Astrocyte of the cerebellum (primary cell): ENCODE measurements around the gene KLHL13.

Experiments used
- DNase-seq: peaks from one replicate; pipeline ENCODE4 v3.0.0-alpha.2; 2011; ENCODE audit warnings: low read depth
- H3K4me3 ChIP-seq: 2 replicates; pipeline ENCODE4 v1.5.1; 2011; ENCODE audit warnings: mild to moderate bottlenecking, low read depth, low read length, moderate library complexity
- in situ Hi-C: cut with HindIII; loops from 2 replicates; pipeline ENCODE4 v1.10.0; 2017; ENCODE audit warnings: low sequenced_read_pairs
- TF ChIP-seq, protein P1 (sequence below): IDR thresholded peaks from 2 replicates; pipeline ENCODE4 v1.5.1; 2012; ENCODE audit warnings: low read length, low read depth, moderate library complexity, mild to moderate bottlenecking; ENCODE audit errors: missing control alignments

KLHL13 gene

GRCh38 chrX:118049713-118050112 is 66.9 kb downstream of the KLHL13 start:
- in situ Hi-C loops = no loop called here
- no peak overlapping the region for H3K4me3 ChIP-seq
- TF ChIP-seq, protein P1, sequence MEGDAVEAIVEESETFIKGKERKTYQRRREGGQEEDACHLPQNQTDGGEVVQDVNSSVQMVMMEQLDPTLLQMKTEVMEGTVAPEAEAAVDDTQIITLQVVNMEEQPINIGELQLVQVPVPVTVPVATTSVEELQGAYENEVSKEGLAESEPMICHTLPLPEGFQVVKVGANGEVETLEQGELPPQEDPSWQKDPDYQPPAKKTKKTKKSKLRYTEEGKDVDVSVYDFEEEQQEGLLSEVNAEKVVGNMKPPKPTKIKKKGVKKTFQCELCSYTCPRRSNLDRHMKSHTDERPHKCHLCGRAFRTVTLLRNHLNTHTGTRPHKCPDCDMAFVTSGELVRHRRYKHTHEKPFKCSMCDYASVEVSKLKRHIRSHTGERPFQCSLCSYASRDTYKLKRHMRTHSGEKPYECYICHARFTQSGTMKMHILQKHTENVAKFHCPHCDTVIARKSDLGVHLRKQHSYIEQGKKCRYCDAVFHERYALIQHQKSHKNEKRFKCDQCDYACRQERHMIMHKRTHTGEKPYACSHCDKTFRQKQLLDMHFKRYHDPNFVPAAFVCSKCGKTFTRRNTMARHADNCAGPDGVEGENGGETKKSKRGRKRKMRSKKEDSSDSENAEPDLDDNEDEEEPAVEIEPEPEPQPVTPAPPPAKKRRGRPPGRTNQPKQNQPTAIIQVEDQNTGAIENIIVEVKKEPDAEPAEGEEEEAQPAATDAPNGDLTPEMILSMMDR = no peak
- DNase-seq = no peak

DNA sequence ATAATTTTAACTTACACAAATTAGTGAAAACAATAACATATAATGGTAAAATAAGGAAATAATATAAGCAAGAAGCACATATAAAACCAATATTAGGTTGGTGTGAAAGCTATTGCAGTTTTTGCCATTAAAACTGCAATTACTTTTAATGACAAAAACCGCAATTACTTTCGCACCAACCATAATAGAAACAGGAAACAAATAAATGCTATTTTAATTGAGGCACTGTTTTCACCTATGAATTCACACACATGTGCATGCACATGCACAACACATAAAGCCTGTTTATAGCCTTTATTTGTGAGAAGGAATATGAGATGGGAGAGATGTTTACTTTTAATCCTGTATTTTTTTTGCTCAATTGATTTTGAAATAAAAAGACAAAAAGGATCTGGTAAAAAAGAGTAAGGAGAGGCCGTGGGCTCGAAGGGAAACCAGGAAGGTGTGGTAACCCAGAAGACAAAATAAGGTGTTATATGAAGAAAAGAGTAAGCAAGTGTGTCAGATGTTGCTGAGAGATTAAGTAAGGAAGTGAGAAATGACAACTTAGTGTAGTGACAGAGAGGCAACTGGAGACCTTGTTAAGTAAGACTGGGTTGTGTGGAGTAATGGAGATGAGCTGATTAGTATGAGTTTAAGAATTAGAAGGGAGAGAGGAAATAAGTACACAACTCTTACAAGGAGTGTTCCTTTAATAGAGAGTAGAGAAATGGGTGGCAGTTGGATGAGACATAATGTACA is 69.0 kb downstream of the KLHL13 start:
- DNase-seq = no peak
- TF ChIP-seq, protein P1 = no peak
- in situ Hi-C loops = no loop called here
- H3K4me3 ChIP-seq = no peak overlapping the region

DNA sequence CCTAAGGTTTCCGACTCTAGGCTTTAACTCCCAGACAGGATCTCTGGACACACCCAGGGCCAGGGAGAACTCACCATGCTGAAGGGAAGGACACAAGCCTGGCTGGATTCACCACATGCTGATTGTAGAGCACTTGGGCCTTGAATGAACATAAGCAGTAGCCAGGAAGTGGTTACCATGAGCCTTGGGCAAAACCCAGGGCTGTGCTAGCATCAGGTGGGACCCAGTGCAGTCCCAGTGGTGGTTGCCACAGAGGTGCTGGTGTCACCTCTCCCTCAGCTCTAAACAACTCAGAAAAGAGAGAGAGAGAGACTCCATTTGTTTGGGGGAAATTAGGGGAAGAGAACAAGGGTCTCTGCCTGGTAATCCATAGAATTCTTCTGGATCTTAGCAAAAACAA is 77.0 kb downstream of the KLHL13 start:
- no peak for DNase-seq
- in situ Hi-C loops = no loop called here
- H3K4me3 ChIP-seq = no peak overlapping the region
- TF ChIP-seq, protein P1 = no peak

DNA sequence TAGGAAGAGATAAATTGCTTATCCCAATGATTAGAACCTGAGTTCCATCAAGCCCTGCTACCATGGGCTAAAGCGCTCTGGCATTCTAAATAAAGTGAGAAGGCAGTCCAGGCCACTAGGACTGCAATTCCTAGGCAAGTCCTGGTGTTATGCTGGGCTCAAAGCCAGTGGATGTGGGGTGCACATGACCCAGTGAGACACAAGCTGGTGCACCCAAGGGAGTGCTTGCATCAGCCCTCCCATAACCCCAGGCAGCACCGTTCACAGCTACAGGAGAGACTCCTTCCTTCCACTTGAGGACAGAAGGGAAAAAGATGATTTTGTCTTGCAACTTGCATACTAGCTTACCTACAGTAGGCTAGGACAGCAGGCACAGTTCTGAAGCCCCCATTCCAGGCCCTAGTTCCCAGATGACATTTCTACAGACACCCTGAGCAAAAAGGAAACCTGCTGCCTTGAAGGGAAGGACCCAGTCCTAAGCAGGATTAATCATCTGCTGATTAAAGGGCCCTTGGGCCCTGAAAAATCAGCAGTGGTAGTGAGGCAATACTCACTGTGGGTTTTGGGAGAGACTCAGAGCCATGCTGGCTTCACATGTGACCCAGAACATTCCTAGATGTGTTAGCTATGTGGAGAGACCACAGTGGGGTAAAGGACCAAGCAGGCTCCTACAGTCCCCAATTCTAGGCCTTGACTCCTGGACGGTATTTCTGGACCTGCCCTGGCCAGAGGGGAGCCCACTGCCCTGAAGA is 77.8 kb downstream of the KLHL13 start:
- TF ChIP-seq, protein P1 = no peak
- H3K4me3 ChIP-seq = no peak overlapping the region
- in situ Hi-C loops = no loop called here
- DNase-seq = no peak

DNA sequence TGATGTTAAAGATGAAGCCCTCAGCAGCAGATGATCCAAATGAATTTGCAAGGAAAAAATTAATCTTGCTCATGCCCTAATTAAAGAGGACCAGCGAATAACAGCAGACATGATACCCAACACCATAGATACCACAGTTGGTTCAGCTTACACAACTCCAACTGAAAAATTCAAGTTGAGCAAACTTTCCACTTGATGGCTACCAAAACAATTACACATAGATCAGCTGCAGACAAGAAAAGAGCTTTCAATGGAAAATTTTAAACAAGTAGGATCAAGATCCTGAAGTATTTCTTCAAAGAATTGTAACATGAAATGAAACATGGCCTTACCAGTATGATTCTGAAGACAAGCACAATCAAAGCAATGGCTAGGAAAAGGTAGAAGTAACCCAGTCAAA is 90.0 kb downstream of the KLHL13 start:
- H3K4me3 ChIP-seq = no peak overlapping the region
- in situ Hi-C loops = no loop called here
- no peak for DNase-seq
- TF ChIP-seq, protein P1 = no peak

DNA sequence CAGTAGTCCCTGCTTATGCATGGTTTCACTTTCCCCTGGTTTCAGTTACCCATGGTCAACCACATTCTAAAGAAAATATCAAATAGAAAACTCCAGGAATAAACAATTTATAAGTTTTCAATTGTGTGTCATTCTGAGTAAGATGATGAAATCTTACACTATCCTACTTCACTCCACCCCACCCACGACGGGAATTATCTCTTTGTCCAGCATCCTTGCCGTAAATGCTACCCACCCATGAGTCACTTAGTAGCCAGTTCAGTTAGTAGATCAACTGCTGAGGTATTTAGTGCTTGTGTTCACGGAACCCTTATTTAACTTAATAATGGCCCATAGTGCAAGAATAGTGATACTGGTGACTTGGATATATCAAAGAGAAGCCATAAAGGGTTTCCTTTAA is 91.4 kb downstream of the KLHL13 start:
- in situ Hi-C loops = no loop called here
- no peak for DNase-seq
- no peak overlapping the region for H3K4me3 ChIP-seq
- TF ChIP-seq, protein P1 = no peak
